A673 (cell line): ENCODE measurements around the gene DEPDC1. TPM values are rescaled to one million over a fixed set of nuclear protein-coding genes. Genes with fewer than 3 reads are reported as not detected.

Source experiments
- BruUV-seq: library from RNA; stranded (reverse); fragments of 400-500 nt; replicated peaks from 2 replicates; lab custom pipeline; 2021; lab: Mats Ljungman, UMichigan
- CTCF ChIA-PET: fragments of 300-600 bp; sonication (Branson Sonifier 250); formaldehyde crosslinking; loops from one replicate; lab custom pipeline; 2022; ENCODE audit warnings: antibody characterized with exemption; lab: Charles Lee
- POLR2A ChIA-PET: fragments of 300-600 bp; sonication (Branson Sonifier 250); formaldehyde crosslinking; loops from one replicate; lab custom pipeline; 2022; ENCODE audit warnings: antibody characterized with exemption; ENCODE audit not compliant: low non-redundant PET; lab: Charles Lee
- DNase-seq: peaks from one replicate; pipeline ENCODE4 v3.0.0-alpha.2; 2015; ENCODE audit warnings: low spot score
- H3K27ac ChIP-seq: fragments of 200-600 bp; sonication (generic); 2 replicates; pipeline ENCODE4 v1.5.1; 2016; ENCODE audit warnings: mixed run types, low read depth, mild to moderate bottlenecking, mixed read lengths, antibody characterized with exemption, low read length; ENCODE audit not compliant: poor library complexity, severe bottlenecking
- H3K27me3 ChIP-seq: fragments of 200-600 bp; sonication (generic); replicated peaks from 2 replicates; pipeline ENCODE4 v1.6.1; 2017; ENCODE audit warnings: mixed run types, low read depth, mild to moderate bottlenecking, mixed read lengths, antibody characterized with exemption, low read length; ENCODE audit not compliant: insufficient read depth, poor library complexity
- H3K36me3 ChIP-seq: fragments of 200-600 bp; sonication (generic); 2 replicates; pipeline ENCODE4 v1.6.1; 2016; ENCODE audit warnings: mixed run types, mild to moderate bottlenecking, mixed read lengths, antibody characterized with exemption, low read length; ENCODE audit not compliant: insufficient read depth, poor library complexity, severe bottlenecking
- H3K4me1 ChIP-seq: fragments of 200-600 bp; sonication (generic); 2 replicates; pipeline ENCODE4 v1.6.1; 2017; ENCODE audit warnings: mixed run types, mild to moderate bottlenecking, mixed read lengths, antibody characterized with exemption, low read length; ENCODE audit not compliant: insufficient read depth, poor library complexity, severe bottlenecking
- H3K4me3 ChIP-seq: fragments of 200-600 bp; sonication (generic); 2 replicates; pipeline ENCODE4 v1.5.1; 2016; ENCODE audit warnings: low read depth, mixed run types, mild to moderate bottlenecking, mixed read lengths, low read length; ENCODE audit not compliant: poor library complexity, severe bottlenecking
- H3K9me3 ChIP-seq: fragments of 200-600 bp; sonication (generic); 2 replicates; pipeline ENCODE4 v1.6.1; 2016; ENCODE audit warnings: mixed run types, low read depth, mild to moderate bottlenecking, mixed read lengths, antibody characterized with exemption, low read length; ENCODE audit not compliant: poor library complexity, severe bottlenecking
- EZH2 ChIP-seq: fragments of 200-600 bp; sonication (generic); IDR thresholded peaks from 2 replicates; pipeline ENCODE4 v1.6.1; 2017; ENCODE audit warnings: borderline replicate concordance, low read depth, mild to moderate bottlenecking, mixed read lengths, antibody characterized with exemption, low read length; ENCODE audit not compliant: poor library complexity, severe bottlenecking
- intact Hi-C: fragments of 100-400 bp; cut with micrococcal nuclease; formaldehyde crosslinking; loops from one replicate; pipeline ENCODE4 v1.10.0; 2022; ENCODE audit not compliant: unreplicated experiment
- total RNA-seq: library from RNA; stranded (reverse); gene quantifications from 2 replicates; pipeline ENCODE4 v1.2.3, GENCODE V29; 2021
- TF ChIP-seq, protein P1 (sequence below): fragments of 300-800, 200-600 bp; sonication (generic); conservative IDR thresholded peaks from 2 replicates; pipeline ENCODE4 v1.5.1; 2017; ENCODE audit warnings: low read depth, mild to moderate bottlenecking, antibody characterized with exemption, low read length, moderate library complexity, mixed read lengths

Gene DEPDC1
- total RNA-seq, 1 experiment from 2014 or later, result 70.3 TPM

DNA sequence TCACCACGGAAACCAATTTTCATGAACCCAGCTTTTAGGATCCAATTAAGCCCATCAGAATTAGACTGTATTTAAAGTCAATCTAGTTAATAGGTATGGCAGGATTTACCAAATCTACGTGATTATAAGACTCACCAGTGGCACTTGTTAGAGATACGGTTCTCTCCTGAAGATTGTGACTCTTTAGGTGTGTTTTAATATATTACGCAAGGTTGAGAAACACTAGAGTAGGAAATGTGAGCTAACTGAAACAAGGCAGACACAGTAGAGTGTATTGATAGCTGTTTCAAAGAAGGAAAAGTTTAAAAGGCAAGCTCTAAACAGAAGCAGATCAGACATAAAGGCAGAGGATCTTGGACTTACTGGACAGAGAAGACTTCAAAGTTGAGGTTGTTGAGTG is 35.9 kb downstream of the DEPDC1 start:
- no TSS peak for BruUV-seq
- no peak overlapping the region for H3K27ac ChIP-seq
- no peak overlapping the region for H3K4me3 ChIP-seq
- no peaks in the 10 kb centered on the region for H3K27me3 ChIP-seq
- no peaks in the 10 kb centered on the region for H3K36me3 ChIP-seq
- intact Hi-C loops, result no loop called here
- TF ChIP-seq, protein P1, sequence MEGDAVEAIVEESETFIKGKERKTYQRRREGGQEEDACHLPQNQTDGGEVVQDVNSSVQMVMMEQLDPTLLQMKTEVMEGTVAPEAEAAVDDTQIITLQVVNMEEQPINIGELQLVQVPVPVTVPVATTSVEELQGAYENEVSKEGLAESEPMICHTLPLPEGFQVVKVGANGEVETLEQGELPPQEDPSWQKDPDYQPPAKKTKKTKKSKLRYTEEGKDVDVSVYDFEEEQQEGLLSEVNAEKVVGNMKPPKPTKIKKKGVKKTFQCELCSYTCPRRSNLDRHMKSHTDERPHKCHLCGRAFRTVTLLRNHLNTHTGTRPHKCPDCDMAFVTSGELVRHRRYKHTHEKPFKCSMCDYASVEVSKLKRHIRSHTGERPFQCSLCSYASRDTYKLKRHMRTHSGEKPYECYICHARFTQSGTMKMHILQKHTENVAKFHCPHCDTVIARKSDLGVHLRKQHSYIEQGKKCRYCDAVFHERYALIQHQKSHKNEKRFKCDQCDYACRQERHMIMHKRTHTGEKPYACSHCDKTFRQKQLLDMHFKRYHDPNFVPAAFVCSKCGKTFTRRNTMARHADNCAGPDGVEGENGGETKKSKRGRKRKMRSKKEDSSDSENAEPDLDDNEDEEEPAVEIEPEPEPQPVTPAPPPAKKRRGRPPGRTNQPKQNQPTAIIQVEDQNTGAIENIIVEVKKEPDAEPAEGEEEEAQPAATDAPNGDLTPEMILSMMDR, result no peak
- TF ChIP-seq EZH2, result no peak
- no peaks in the 10 kb centered on the region for H3K4me1 ChIP-seq
- CTCF ChIA-PET, result no interaction called here
- DNase-seq, result no peak
- POLR2A ChIA-PET, result no interaction called here
- H3K9me3 ChIP-seq, result no peaks in the 10 kb centered on the region

DNA sequence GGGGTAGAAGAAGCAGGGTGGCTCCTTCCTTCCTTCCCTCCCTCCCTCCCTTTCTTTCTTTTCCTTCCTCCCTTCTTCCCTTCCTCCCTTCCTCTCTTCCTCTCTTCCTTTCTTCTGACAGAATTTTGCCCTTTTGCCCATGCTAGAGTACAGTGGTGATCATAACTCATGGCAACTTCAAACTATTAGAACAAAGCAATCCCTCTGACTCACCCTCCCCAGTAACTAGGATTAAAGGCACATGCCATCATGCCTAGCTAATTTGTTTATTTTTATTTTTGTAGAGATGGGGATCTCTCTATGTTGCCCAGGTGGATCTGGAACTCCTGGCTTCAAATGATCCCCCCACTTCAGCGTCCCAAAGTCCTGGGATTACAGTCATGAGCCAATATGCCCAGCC is 37.1 kb downstream of the DEPDC1 start:
- ChIA-PET CTCF (no interaction called here), POLR2A (no interaction called here)
- intact Hi-C loops, result no loop called here
- no TSS peak for BruUV-seq
- TF ChIP-seq, protein P1, result no peak
- no peak for TF ChIP-seq EZH2
- H3K36me3 ChIP-seq, result no peaks in the 10 kb centered on the region
- H3K4me1 ChIP-seq, result no peaks in the 10 kb centered on the region
- no peaks in the 10 kb centered on the region for H3K27me3 ChIP-seq
- no peak for DNase-seq
- no peak overlapping the region for H3K4me3 ChIP-seq
- H3K9me3 ChIP-seq, result no peaks in the 10 kb centered on the region
- no peak overlapping the region for H3K27ac ChIP-seq

DNA sequence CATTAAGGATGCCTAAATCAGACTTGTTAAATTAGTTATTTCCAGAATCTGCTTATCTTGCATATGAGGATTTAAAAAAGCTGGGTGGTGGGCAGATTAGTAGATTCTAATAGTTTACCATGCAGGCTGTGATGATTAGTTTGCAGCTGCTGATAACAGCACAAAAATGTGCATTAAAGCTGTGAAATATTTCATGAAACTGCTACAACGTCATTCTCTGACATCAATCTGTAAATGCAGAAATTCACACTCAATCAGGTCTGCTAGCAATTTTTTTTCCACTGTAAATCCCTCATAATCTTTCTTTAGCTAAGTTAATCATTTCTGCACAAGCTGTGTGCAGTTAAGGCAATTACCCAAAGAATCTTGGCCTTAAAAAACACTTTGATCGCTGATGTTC is 37.8 kb downstream of the DEPDC1 start:
- CTCF ChIA-PET, result no interaction called here
- no peaks in the 10 kb centered on the region for H3K27me3 ChIP-seq
- BruUV-seq, result no TSS peak

More for the DNA sequence above, 37.8 kb downstream of the DEPDC1 start:
- no peak for DNase-seq
- H3K27ac ChIP-seq, result no peak overlapping the region
- intact Hi-C loops, result no loop called here
- no peaks in the 10 kb centered on the region for H3K4me1 ChIP-seq
- no peaks in the 10 kb centered on the region for H3K9me3 ChIP-seq
- no peaks in the 10 kb centered on the region for H3K36me3 ChIP-seq
- POLR2A ChIA-PET, result no interaction called here
- H3K4me3 ChIP-seq, result no peak overlapping the region
- no peak for TF ChIP-seq EZH2
- TF ChIP-seq, protein P1, result no peak
